Heart left ventricle (tissue), 13 donors: ENCODE results near the gene RAD54L.

Source experiments
- CTCF ChIP-seq, 12 donors: fragments of 200-600 bp; sonication (generic) in 4 of 12; IDR thresholded peaks; one replicate each; pipeline versions ENCODE4 v1.5.0 to v1.8.0; 2018 to 2022; ENCODE audit warnings: antibody characterized with exemption in 12 of 12, mild to moderate bottlenecking in 5 of 12
- POLR2A ChIP-seq, 2 donors: fragments of 450-650 bp; IDR thresholded peaks; one replicate each; pipeline ENCODE4 v1.6.1; 2017; ENCODE audit warnings: antibody characterized with exemption in 2 of 2, mild to moderate bottlenecking in 2 of 2, moderate library complexity in 2 of 2
- donor health status: ischemic (EF 13 %, LVEDD 7.1; RV severe dilation, severe dysfunction).
- donor health status: DM: no; HTN: yes; CAD: no.
- donor health status: DM: no; HTN: no; CAD: no.
- donor health status: ischemic (EF 25% LVEDD 6.9; RV normal size, moderate dysfunction).
- donor health status: ischemic (EF 25% LVEDD 5.7; RV mildly dilated, moderate dysfunction).
- donor health status: ischemic (EF 35%, LVEDD 5.7; RV mildly dilated, moderate dysfunction).
- donor health status: nonischemic (EF 11% LVEDD 7.7; RV severe dilation, severe dysfunction).
- donor health status: DM: yes; HTN: yes; CAD: no.
- donor health status: PGD.
- donor health status: ischemic (EF 29% LVEDD 5.4; RV normal size, mild dysfunction).
- donor health status: nonischemic (EF 23%, LVEDD 6.1; RV moderate dilation, normal function).

GRCh38 chr1:46204406-46204742 lies 43.2 kb upstream of the RAD54L start:
- TF ChIP-seq CTCF (IDR thresholded peaks at IDR 0.05), result no peak
- TF ChIP-seq POLR2A (IDR thresholded peaks at IDR 0.05), result no peak
